Measurements from ENCODE around the gene MEGF10. TPM values are rescaled to one million over a fixed set of nuclear protein-coding genes. Genes with fewer than 3 reads are reported as not detected.
"Not testable (repeated sequence)": the region's sequence is repeated elsewhere in the genome, so short reads cannot be mapped to it uniquely, and the experiment has no call there.

MEGF10 gene
- polyA plus RNA-seq, 1 donor from 2014 or later: 0.05 TPM

DNA sequence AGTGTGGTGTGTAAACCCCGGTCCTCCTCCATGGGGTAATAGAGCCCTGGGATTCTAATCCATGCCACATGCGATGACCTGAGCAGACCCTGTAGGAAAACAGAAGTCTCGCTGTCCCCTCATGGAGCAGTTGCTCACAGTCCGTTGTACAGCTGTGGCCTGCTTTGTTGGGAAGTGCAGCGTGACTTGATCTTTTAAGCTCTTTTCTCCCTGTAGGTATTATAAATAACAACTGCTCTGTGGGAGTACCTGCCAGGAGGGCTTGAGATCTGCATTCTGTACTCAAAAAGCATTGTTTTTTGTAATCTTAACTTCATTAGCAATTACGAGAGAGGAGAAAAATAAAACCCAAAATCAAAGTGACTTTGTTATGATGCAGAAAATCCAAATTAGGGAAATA, 17.3 kb downstream of the MEGF10 start:
- Histone ChIP-seq H3K36me3 (ENCODE audit: insufficient read depth, low read length) (no peaks in the 10 kb centered on the region), H3K79me2 (replicated peaks; ENCODE audit: insufficient read depth, low read length) (no peaks in the 10 kb centered on the region), H3K27ac (ENCODE audit: low read length) (no peak overlapping the region), H3K4me3 (ENCODE audit: low read length) (no peak overlapping the region), H3K27me3 (ENCODE audit: insufficient read depth, low read depth, low read length) (no peaks in the 10 kb centered on the region), H3K9ac (ENCODE audit: low read length) (no peak overlapping the region), H3K9me2 (ENCODE audit: insufficient read depth, low read length) (no peaks in the 10 kb centered on the region), H3K4me2 (ENCODE audit: low read length) (no peak overlapping the region), H3K9me3 (ENCODE audit: low read length) (no peaks in the 10 kb centered on the region), H4K20me1 (ENCODE audit: insufficient read depth) (no peaks in the 10 kb centered on the region), H3F3A (ENCODE audit: insufficient read depth, low read length, poor library complexity, severe bottlenecking) (no peaks in the 10 kb centered on the region), H2AFZ (ENCODE audit: low read depth, low read length) (no peak overlapping the region)
- TF ChIP-seq MXI1 (conservative IDR thresholded peaks at IDR 0.05; ENCODE audit: poor library complexity, severe bottlenecking) (no peak), EZH2 (IDR thresholded peaks at IDR 0.05; ENCODE audit: borderline replicate concordance, insufficient read depth, low read length, poor library complexity, severe bottlenecking) (no peak), POLR2AphosphoS5 (IDR thresholded peaks at IDR 0.05) (no peak), EP300 (conservative IDR thresholded peaks at IDR 0.05; ENCODE audit: poor library complexity, severe bottlenecking) (no peak), RAD21 (conservative IDR thresholded peaks at IDR 0.05) (no peak), SMC3 (conservative IDR thresholded peaks at IDR 0.05; ENCODE audit: poor library complexity) (no peak), TAF1 (IDR thresholded peaks at IDR 0.05; ENCODE audit: low read depth) (no peak)
- TF ChIP-seq, protein P1, sequence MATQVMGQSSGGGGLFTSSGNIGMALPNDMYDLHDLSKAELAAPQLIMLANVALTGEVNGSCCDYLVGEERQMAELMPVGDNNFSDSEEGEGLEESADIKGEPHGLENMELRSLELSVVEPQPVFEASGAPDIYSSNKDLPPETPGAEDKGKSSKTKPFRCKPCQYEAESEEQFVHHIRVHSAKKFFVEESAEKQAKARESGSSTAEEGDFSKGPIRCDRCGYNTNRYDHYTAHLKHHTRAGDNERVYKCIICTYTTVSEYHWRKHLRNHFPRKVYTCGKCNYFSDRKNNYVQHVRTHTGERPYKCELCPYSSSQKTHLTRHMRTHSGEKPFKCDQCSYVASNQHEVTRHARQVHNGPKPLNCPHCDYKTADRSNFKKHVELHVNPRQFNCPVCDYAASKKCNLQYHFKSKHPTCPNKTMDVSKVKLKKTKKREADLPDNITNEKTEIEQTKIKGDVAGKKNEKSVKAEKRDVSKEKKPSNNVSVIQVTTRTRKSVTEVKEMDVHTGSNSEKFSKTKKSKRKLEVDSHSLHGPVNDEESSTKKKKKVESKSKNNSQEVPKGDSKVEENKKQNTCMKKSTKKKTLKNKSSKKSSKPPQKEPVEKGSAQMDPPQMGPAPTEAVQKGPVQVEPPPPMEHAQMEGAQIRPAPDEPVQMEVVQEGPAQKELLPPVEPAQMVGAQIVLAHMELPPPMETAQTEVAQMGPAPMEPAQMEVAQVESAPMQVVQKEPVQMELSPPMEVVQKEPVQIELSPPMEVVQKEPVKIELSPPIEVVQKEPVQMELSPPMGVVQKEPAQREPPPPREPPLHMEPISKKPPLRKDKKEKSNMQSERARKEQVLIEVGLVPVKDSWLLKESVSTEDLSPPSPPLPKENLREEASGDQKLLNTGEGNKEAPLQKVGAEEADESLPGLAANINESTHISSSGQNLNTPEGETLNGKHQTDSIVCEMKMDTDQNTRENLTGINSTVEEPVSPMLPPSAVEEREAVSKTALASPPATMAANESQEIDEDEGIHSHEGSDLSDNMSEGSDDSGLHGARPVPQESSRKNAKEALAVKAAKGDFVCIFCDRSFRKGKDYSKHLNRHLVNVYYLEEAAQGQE (IDR thresholded peaks at IDR 0.05; ENCODE audit: borderline replicate concordance): no peak
- TF ChIP-seq, protein P2, sequence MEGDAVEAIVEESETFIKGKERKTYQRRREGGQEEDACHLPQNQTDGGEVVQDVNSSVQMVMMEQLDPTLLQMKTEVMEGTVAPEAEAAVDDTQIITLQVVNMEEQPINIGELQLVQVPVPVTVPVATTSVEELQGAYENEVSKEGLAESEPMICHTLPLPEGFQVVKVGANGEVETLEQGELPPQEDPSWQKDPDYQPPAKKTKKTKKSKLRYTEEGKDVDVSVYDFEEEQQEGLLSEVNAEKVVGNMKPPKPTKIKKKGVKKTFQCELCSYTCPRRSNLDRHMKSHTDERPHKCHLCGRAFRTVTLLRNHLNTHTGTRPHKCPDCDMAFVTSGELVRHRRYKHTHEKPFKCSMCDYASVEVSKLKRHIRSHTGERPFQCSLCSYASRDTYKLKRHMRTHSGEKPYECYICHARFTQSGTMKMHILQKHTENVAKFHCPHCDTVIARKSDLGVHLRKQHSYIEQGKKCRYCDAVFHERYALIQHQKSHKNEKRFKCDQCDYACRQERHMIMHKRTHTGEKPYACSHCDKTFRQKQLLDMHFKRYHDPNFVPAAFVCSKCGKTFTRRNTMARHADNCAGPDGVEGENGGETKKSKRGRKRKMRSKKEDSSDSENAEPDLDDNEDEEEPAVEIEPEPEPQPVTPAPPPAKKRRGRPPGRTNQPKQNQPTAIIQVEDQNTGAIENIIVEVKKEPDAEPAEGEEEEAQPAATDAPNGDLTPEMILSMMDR (IDR thresholded peaks at IDR 0.05; ENCODE audit: poor library complexity, severe bottlenecking): no peak

DNA sequence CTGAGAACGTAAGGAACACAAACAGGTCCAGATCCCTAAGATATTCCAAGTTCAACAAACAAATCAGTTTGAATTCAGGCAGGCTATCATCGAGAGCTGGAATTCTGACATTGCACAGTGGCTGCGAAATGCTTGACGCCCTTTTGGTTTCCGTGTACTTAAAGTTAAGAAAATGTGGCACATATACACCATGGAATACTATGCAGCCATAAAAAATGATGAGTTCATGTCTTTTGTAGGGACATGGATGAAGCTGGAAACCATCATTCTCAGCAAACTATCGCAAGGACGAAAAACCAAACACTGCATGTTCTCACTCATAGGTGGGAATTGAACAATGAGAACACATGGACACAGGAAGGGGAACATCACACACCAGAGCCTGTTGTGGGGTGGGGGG, 17.7 kb downstream of the MEGF10 start:
- not testable (repeated sequence) for H3K9me3 ChIP-seq (ENCODE audit: low read length); H3K36me3 ChIP-seq (ENCODE audit: insufficient read depth, low read length); H3K27me3 ChIP-seq (ENCODE audit: insufficient read depth, low read depth, low read length); H3K4me2 ChIP-seq (ENCODE audit: low read length); H3K27ac ChIP-seq (ENCODE audit: low read length); H3K79me2 ChIP-seq (replicated peaks; ENCODE audit: insufficient read depth, low read length); H4K20me1 ChIP-seq (ENCODE audit: insufficient read depth); H2AFZ ChIP-seq (ENCODE audit: low read depth, low read length); H3K4me3 ChIP-seq (ENCODE audit: low read length); H3K9me2 ChIP-seq (ENCODE audit: insufficient read depth, low read length); H3F3A ChIP-seq (ENCODE audit: insufficient read depth, low read length, poor library complexity, severe bottlenecking); H3K9ac ChIP-seq (ENCODE audit: low read length)

DNA sequence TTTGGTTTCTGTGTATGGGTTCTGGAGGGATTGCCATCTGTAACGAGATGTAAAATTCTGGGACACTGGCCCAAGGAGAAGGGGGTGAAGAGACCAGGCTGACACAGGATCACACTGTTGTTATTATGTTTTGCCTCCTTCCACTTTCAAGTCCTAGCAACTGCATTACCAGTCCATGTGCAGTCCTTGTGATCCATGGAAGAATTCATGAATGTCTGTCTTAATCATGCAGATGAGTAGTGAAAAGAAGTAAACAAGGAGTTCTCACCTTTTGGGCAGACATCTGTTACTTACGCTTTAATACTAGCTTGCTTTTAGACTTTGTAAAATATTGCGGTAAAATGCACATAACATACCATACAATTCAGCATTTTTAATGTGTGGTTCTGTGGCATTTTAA, 18.3 kb downstream of the MEGF10 start:
- Histone ChIP-seq H3K9me2 (ENCODE audit: insufficient read depth, low read length) (no peaks in the 10 kb centered on the region), H3K27me3 (ENCODE audit: insufficient read depth, low read depth, low read length) (no peaks in the 10 kb centered on the region), H3K9ac (ENCODE audit: low read length) (no peak overlapping the region), H4K20me1 (ENCODE audit: insufficient read depth) (no peaks in the 10 kb centered on the region), H3F3A (ENCODE audit: insufficient read depth, low read length, poor library complexity, severe bottlenecking) (no peaks in the 10 kb centered on the region), H3K79me2 (replicated peaks; ENCODE audit: insufficient read depth, low read length) (no peaks in the 10 kb centered on the region), H3K27ac (ENCODE audit: low read length) (no peak overlapping the region), H3K4me2 (ENCODE audit: low read length) (no peak overlapping the region), H3K4me3 (ENCODE audit: low read length) (no peak overlapping the region), H3K36me3 (ENCODE audit: insufficient read depth, low read length) (no peaks in the 10 kb centered on the region), H3K9me3 (ENCODE audit: low read length) (no peaks in the 10 kb centered on the region), H2AFZ (ENCODE audit: low read depth, low read length) (no peak overlapping the region)
- TF ChIP-seq RAD21 (conservative IDR thresholded peaks at IDR 0.05) (no peak), SMC3 (conservative IDR thresholded peaks at IDR 0.05; ENCODE audit: poor library complexity) (no peak), MXI1 (conservative IDR thresholded peaks at IDR 0.05; ENCODE audit: poor library complexity, severe bottlenecking) (no peak), TAF1 (IDR thresholded peaks at IDR 0.05; ENCODE audit: low read depth) (no peak), EZH2 (IDR thresholded peaks at IDR 0.05; ENCODE audit: borderline replicate concordance, insufficient read depth, low read length, poor library complexity, severe bottlenecking) (no peak), POLR2AphosphoS5 (IDR thresholded peaks at IDR 0.05) (no peak)
- TF ChIP-seq, protein P2 (IDR thresholded peaks at IDR 0.05; ENCODE audit: poor library complexity, severe bottlenecking): no peak

Data from neural cell (in vitro differentiated cells).